Esophagus squamous epithelium (tissue), 4 donors: ENCODE data around the gene RAB6B.

Experiments
- POLR2A ChIP-seq, 4 donors: fragments of 450-650 bp; IDR thresholded peaks; one replicate each; pipeline ENCODE4 v1.6.1; 2017; ENCODE audit warnings: antibody characterized with exemption in 4 of 4, mild to moderate bottlenecking in 4 of 4, moderate library complexity in 3 of 4
- TF ChIP-seq, protein P1 (sequence below), 6 experiments: fragments of 450-650 bp in 4 of 6; fragments of 200-600 bp in 2 of 6; sonication (generic) in 2 of 6; IDR thresholded peaks; one replicate each; pipeline ENCODE4 v1.5.1; 2016 to 2019; ENCODE audit warnings: antibody characterized with exemption in 6 of 6, mild to moderate bottlenecking in 4 of 6, moderate library complexity in 4 of 6

DNA sequence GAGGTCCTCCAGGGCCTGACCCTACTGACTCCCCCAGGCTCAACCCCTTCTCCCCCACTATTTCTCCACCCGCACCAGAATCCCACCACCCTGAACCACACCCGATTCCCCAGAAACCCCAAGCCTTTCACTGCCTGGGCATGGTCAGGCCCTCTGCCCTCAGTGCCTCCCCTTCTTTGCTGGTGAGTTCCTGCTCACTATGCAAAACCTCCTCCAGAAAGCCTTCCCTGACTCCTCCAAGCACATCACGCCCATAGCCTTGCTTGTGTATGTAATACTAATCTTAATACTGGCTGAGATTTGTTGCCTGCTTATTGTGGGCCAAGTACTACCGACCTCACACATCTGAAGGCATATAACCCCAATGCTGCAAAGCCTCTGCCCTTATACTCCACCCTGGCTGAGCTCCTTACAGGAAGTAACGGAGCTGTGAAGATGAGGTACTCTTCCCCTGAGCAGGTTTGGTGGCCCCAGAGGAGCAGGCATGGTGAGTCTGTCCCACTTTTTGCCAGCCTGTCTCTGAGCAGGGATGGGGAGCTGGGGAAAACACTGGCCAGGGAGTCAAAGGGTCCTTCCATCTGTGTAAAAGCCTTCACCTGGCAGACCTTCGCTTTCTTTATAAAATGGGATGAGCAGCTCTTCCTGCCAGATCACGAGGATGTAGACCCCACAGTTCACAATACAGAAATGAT is 9.5 kb downstream of the RAB6B start:
- TF ChIP-seq POLR2A (IDR thresholded peaks at IDR 0.05), result no peak
- TF ChIP-seq, protein P1, sequence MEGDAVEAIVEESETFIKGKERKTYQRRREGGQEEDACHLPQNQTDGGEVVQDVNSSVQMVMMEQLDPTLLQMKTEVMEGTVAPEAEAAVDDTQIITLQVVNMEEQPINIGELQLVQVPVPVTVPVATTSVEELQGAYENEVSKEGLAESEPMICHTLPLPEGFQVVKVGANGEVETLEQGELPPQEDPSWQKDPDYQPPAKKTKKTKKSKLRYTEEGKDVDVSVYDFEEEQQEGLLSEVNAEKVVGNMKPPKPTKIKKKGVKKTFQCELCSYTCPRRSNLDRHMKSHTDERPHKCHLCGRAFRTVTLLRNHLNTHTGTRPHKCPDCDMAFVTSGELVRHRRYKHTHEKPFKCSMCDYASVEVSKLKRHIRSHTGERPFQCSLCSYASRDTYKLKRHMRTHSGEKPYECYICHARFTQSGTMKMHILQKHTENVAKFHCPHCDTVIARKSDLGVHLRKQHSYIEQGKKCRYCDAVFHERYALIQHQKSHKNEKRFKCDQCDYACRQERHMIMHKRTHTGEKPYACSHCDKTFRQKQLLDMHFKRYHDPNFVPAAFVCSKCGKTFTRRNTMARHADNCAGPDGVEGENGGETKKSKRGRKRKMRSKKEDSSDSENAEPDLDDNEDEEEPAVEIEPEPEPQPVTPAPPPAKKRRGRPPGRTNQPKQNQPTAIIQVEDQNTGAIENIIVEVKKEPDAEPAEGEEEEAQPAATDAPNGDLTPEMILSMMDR (IDR thresholded peaks at IDR 0.05), result no peak
